Gastrocnemius medialis (tissue), 4 donors: ENCODE results near the gene TIGD3.

Experiments used
- CTCF ChIP-seq, 5 experiments: fragments of 450-650 bp in 3 of 5; fragments of 200-600 bp in 2 of 5; sonication (generic) in 2 of 5; IDR thresholded peaks in 4 of 5; conservative IDR thresholded peaks in 1 of 5; 1 replicate in 4 of 5; 2 replicates in 1 of 5; pipeline ENCODE4 v1.5.1; 2016 to 2019; ENCODE audit warnings: antibody characterized with exemption in 5 of 5, mild to moderate bottlenecking in 3 of 5, moderate library complexity in 3 of 5
- POLR2A ChIP-seq, 2 donors: fragments of 450-650 bp; IDR thresholded peaks; one replicate each; pipeline ENCODE4 v1.6.1; 2017; ENCODE audit warnings: antibody characterized with exemption in 2 of 2, mild to moderate bottlenecking in 2 of 2, moderate library complexity in 2 of 2

- TF ChIP-seq CTCF (IDR thresholded peaks at IDR 0.05 in 4 of 5, conservative IDR thresholded peaks at IDR 0.05 in 1 of 5) (no peak), POLR2A (IDR thresholded peaks at IDR 0.05) (no peak)
Observed at GRCh38 chr11:65334696-65335295, 19.8 kb upstream of the TIGD3 start.
